HK-2 (cell line): ENCODE data around the gene GALNT3.

Experiments used
- DNase-seq: peaks from one replicate; pipeline ENCODE4 v3.0.0-alpha.2; 2018; ENCODE audit not compliant: unreplicated experiment

GALNT3 gene

GRCh38 chr2:165796129-165796528 is 2.1 kb upstream of the GALNT3 start:
- no peak for DNase-seq

DNA sequence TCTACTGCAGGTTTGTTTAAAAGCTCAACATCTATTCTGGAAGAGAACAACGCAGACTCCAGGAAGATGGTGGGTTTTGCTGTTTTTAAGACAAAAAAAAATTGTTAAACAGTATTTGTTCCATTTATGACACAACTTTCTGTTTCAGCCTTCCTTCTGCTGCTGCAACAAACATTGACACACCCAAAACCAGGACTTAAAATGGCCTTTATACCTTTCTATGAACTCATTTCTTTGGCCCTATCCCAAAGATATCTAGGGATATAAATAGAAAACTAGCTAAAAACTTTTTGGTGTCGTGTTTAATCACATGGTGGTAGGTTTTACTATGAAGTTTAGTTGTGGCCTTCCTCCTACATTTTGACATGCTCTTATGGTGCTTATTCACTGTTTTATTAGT is 964 bp upstream of the GALNT3 start:
- no peak for DNase-seq

DNA sequence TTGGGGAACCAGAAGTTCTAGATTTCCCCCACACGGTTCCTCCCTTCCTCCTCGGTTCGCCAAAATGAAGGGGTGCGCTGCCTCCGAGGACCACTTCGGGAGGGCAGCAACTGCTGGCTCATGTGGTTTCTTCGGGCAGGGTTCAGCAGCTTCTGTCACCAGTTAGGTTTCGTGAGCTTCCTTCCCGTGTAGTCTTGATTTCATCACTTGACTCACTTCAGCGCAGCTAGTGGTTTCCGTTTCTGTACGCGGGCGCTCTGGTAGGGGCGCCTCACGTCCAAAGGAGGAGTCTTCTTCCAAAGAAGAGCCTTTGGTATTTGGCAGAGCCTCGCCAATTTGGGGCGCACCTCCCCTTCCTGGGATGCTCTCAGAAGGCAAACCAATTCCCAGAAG is 485 bp upstream of the GALNT3 start:
- DNase-seq = no peak

DNA sequence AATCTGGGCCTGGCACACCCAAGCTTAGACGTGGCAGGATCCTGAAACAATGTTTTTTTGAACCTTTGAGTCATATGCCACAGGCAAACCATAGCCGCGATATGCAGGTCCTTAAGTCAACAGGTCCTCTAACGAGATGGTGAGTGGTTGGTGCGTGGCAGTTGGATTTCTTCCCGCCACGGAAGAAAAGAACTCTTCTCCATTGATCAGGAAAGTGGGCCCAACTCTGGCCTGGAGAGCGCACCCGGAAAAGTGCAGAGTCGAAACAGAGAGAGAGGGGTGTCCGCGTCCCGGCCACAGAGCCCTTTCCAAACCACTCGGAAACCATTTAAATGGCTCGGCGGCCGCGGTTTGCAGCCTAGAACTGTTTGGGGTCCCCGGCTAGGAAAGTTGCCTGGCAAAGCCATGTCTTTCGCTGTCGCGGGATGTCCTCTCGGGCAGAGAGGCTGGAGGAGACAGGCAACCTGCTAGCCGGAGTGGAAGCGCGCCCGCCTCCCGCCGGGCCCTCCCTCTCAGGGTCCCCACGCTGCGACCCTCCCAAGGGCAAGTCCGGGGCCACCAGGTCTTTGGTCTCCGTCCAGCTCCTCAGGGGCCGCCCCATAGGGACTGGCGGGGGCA is 777 bp downstream of the GALNT3 start:
- DNase-seq = no peak

GRCh38 chr2:165792104-165792454 is 2.0 kb downstream of the GALNT3 start:
- DNase-seq = no peak

DNA sequence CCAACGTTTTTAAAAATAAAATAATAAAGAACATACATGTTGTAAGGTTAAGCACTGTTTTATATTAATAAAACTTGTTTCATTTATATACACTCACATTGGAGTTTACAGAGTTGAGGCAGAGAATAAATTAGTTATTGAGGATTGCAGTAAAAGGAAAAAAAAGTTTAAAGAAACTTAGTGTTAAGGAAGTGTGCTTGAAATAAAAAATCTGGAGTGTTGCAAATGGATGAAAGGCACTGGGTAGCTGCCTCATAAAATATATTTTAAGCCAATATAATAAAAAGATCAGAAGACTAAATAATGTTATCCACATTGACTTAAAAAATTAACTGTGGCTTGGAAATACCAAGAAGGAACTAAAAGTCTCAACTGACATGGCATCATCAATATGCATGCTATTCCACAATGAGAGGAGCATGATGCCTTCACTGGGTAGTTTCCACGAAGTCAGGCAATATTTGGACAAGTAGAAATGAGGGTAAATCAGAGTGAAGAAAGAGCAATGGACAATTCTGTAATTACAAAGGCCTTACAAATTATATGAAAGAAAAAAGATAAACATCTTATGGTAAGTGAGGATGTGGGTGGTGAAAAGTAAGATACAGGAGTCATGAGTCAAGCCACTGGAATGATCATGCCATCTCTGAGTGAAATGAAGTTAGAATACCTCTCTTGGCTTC is 2.5 kb downstream of the GALNT3 start:
- DNase-seq = no peak

GRCh38 chr2:165790466-165790865 is 3.6 kb downstream of the GALNT3 start:
- DNase-seq = no peak

DNA sequence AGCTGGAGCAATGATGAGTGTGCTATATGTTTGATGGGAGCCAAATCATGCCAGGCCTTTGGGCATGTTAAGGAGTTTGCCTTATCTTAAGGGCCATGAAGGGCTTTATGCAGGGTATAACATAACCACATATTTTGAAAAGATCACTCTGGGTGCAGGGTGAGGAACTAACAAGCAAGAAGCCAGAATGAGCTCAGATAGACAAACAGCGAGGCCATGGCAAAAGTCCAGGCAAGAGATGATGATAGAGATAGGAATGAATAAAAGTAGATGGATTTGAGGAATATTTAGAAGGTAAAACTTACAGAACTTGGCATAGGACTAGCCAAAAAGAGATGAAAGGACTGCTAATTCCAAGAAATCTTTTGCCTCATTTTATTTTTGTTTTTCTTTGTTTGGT is 6.7 kb downstream of the GALNT3 start:
- DNase-seq = no peak

GRCh38 chr2:165779706-165780105 is 14.3 kb downstream of the GALNT3 start:
- no peak for DNase-seq

GRCh38 chr2:165778653-165779451 is 15.2 kb downstream of the GALNT3 start:
- no peak for DNase-seq

DNA sequence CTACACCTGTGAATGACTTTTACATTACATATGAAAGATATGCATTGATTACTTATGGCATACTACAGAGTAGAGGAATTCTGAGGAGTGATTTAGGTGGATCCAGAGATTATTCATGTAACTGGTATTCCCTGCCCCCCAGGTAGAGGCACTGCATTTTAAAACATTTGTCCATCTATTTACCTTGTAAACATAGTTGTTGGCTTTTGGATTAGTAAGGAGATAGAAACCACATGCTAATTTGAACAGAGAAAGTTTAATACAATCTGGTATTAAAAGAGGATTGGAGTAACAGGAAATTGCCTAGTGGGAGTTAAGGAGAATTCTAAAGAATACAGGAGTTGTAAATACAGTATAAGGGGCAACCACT is 15.9 kb downstream of the GALNT3 start:
- no peak for DNase-seq

- DNase-seq = no peak
These were observed 16.4 kb downstream of the GALNT3 start for GRCh38 chr2:165777522-165778186.

DNA sequence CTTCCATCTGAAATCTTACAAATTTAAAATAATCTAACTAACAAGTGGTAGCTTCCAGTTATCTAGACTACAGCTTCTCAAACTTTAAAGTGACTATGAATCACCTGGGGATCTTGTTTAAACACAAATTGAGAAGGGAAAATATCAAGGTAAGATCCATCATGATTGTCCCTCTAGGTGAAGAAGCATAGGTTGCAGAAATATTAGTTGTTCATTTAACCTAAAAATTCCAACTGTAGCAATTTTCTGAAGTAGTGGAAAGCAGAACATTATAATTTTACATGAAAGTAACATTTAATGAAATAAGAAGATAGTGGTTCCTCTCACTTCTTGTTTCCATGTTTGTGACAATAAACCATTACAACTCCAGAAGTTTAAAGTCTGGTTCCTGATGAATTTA is 17.3 kb downstream of the GALNT3 start:
- DNase-seq = no peak

DNA sequence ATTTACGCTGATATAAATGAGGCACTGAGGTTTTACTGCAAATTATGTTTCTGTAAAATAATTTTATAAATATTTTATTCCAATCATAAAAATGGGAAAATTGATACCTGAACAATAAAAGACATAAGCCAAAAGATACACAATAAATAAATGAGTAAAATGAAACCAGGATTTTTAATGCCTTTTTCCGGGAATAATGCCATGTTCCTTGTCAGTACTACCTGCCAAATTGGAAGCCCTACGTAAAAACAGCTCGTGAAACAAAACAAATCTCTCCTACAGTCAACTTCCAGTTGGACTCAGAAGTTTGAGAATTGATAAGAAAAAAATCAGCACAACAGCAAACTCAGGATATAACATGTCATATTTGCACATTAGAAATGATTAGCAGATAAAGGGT is 18.0 kb downstream of the GALNT3 start:
- DNase-seq = no peak

GRCh38 chr2:165773684-165774083 is 20.4 kb downstream of the GALNT3 start:
- DNase-seq = no peak

DNA sequence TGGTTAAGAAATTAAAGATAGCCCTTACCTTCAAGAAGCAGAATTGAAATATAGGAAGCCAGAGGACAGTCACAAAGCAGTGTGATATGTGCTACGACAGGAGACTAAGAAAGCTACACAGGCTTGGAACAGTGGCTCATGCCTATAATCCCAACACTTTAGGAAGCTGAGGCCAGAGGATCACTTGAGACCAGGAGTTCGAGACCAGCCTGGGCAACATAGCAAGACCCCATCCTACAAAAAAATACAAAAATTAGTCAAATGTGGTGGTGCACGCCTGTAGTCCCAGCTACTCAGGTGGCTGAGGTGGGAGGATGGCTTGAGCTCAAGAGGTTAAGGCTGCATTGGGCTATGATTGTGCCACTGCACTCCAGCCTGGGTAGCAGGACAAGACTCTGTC is 21.9 kb downstream of the GALNT3 start:
- DNase-seq = no peak

- DNase-seq = no peak
These were observed 27.6 kb downstream of the GALNT3 start for GRCh38 chr2:165766326-165766927.

- DNase-seq = no peak
These were observed 31.3 kb downstream of the GALNT3 start for GRCh38 chr2:165762723-165763122.

DNA sequence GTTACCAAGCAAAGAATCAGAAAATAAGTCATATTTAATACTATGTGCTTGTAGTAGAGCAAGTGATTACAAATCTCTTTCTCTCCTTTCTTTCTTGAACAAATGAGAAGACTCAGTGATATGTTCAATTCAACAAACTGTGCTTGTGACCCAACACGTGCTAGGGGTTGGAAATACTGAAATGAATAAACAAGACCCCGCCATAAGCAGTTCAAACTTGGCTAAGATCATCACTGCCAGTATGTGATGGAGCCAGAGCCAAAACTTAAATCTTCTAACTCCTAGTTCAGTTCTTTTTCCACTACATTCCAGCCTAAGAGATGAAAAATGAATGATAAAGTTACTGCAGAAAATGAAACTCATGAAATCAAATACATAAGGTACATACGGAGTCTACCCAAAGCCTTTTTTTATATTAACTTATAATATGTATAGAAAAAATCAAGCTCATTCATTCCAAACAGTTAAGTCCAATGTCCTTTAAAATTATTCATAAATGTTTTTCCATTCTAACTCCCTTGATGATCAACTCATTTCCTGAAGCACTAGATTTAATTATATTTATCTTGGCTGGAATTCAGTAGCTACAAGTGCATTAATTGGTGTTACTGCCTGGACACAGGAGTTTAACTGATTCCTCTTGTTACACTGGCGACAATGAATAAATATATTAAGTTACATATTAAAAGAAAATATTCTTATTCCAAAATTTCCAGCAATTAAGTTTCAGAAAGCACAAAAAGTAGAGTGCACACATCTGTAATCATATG is 36.0 kb downstream of the GALNT3 start:
- no peak for DNase-seq

- no peak for DNase-seq
These were observed 47.5 kb downstream of the GALNT3 start for GRCh38 chr2:165746501-165746900.

- DNase-seq = peak; percentile 4
These were observed 48.1 kb downstream of the GALNT3 start for GRCh38 chr2:165745916-165746315.

- no peak for DNase-seq
These were observed 50.6 kb downstream of the GALNT3 start for GRCh38 chr2:165743442-165743841.
